Measurements from ENCODE around the gene PBX3. TPM values are rescaled to one million over a fixed set of nuclear protein-coding genes. Genes with fewer than 3 reads are reported as not detected.

The PBX3 gene
- total RNA-seq, 1 donor = 27.6 TPM

- no peak for DNase-seq (ENCODE audit: low read depth)
- TF ChIP-seq CTCF (IDR thresholded peaks at IDR 0.05; ENCODE audit: insufficient read depth, low read depth, low read length) = no peak
- no peak overlapping the region for H3K4me3 ChIP-seq (ENCODE audit: low read depth, low read length)
Observed at GRCh38 chr9:125991886-125992529, 244.8 kb downstream of the PBX3 start.

GRCh38 chr9:125992557-125992956 is 245.4 kb downstream of the PBX3 start:
- TF ChIP-seq CTCF (IDR thresholded peaks at IDR 0.05; ENCODE audit: insufficient read depth, low read depth, low read length) = no peak
- no peak overlapping the region for H3K4me3 ChIP-seq (ENCODE audit: low read depth, low read length)
- no peak for DNase-seq (ENCODE audit: low read depth)

- H3K4me3 ChIP-seq (ENCODE audit: low read depth, low read length) = no peak overlapping the region
- no peak for TF ChIP-seq CTCF (IDR thresholded peaks at IDR 0.05; ENCODE audit: insufficient read depth, low read depth, low read length)
- no peak for DNase-seq (ENCODE audit: low read depth)
Observed at GRCh38 chr9:125993466-125993865, 246.3 kb downstream of the PBX3 start.

- DNase-seq (ENCODE audit: low read depth) = no peak
- no peak for TF ChIP-seq CTCF (IDR thresholded peaks at IDR 0.05; ENCODE audit: insufficient read depth, low read depth, low read length)
- H3K4me3 ChIP-seq (ENCODE audit: low read depth, low read length) = no peak overlapping the region
Observed at GRCh38 chr9:125994066-125994943, 247.1 kb downstream of the PBX3 start.

- no peak for DNase-seq (ENCODE audit: low read depth)
- no peak overlapping the region for H3K4me3 ChIP-seq (ENCODE audit: low read depth, low read length)
- TF ChIP-seq CTCF (IDR thresholded peaks at IDR 0.05; ENCODE audit: insufficient read depth, low read depth, low read length) = no peak
Observed at GRCh38 chr9:125995006-125995405, 247.8 kb downstream of the PBX3 start.

GRCh38 chr9:125995706-125996105 is 248.5 kb downstream of the PBX3 start:
- no peak overlapping the region for H3K4me3 ChIP-seq (ENCODE audit: low read depth, low read length)
- no peak for DNase-seq (ENCODE audit: low read depth)
- no peak for TF ChIP-seq CTCF (IDR thresholded peaks at IDR 0.05; ENCODE audit: insufficient read depth, low read depth, low read length)
